H1 (cell line): Measurements from ENCODE around the gene NEB. TPM values are rescaled to one million over a fixed set of nuclear protein-coding genes. Genes with fewer than 3 reads are reported as not detected.

Experiments used
- CTCF ChIA-PET: fragments of 300-600 bp; sonication (Branson Sonifier 250); formaldehyde crosslinking; loops from one replicate; lab custom pipeline; 2021; ENCODE audit not compliant: partially characterized antibody; lab: Charles Lee
- POLR2A ChIA-PET: fragments of 300-600 bp; sonication (Branson Sonifier 250); formaldehyde crosslinking; loops from one replicate; lab custom pipeline; 2021; ENCODE audit warnings: inconsistent platforms; ENCODE audit not compliant: partially characterized antibody; lab: Charles Lee
- DNase-seq, 2 experiments: peaks; one replicate each; pipeline versions ENCODE4 v3.0.0 to v3.0.0-alpha.2; 2010 to 2022; ENCODE audit warnings: low spot score in 2 of 2, low read depth in 1 of 2, mixed read lengths in 1 of 2
- FAIRE-seq: peaks from 2 replicates; lab custom pipeline; 2011; peaks lifted over from hg19 to GRCh38; lab: Jason Lieb, UNC
- H2AFZ ChIP-seq: 2 replicates; pipeline ENCODE4 v1.8.1; 2012; ENCODE audit warnings: low read length, inconsistent platforms
- H2AK5ac ChIP-seq: 2 replicates; pipeline ENCODE4 v1.6.1; 2013; ENCODE audit warnings: low read depth, low read length
- H2BK120ac ChIP-seq: replicated peaks from 2 replicates; pipeline ENCODE3; 2013; ENCODE audit warnings: low read depth, low read length, inconsistent platforms
- H2BK12ac ChIP-seq: 2 replicates; pipeline ENCODE4 v1.6.1; 2013; ENCODE audit warnings: low read depth, low read length
- H2BK15ac ChIP-seq: 2 replicates; pipeline ENCODE4 v1.6.1; 2013; ENCODE audit warnings: low read length
- H2BK20ac ChIP-seq: 2 replicates; pipeline ENCODE4 v1.6.1; 2013; ENCODE audit warnings: low read length
- H2BK5ac ChIP-seq: 2 replicates; pipeline ENCODE4 v1.6.1; 2013; ENCODE audit warnings: low read depth, low read length
- H3K14ac ChIP-seq: 2 replicates; pipeline ENCODE4 v1.6.1; 2013; ENCODE audit warnings: inconsistent platforms; ENCODE audit not compliant: insufficient read length
- H3K18ac ChIP-seq: 2 replicates; pipeline ENCODE4 v1.6.1; 2013; ENCODE audit warnings: low read length; ENCODE audit errors: extremely low read depth
- H3K23ac ChIP-seq: 2 replicates; pipeline ENCODE4 v1.6.1; 2013; ENCODE audit warnings: inconsistent platforms; ENCODE audit not compliant: insufficient read length
- H3K23me2 ChIP-seq: 2 replicates; pipeline ENCODE4 v1.6.1; 2013; ENCODE audit warnings: low read depth, low read length
- H3K27ac ChIP-seq: 2 replicates; pipeline ENCODE4 v1.6.1; 2011; ENCODE audit warnings: low read depth, low read length, inconsistent platforms
- H3K27me3 ChIP-seq, 4 experiments: replicated peaks in 1 of 4; 1 replicate in 1 of 4; 2 replicates in 3 of 4; pipeline versions ENCODE4 v1.6.1 to v1.8.1; 2011 to 2013; ENCODE audit warnings: low read length in 3 of 4, mild to moderate bottlenecking in 3 of 4, inconsistent platforms in 2 of 4, mixed read lengths in 2 of 4, moderate library complexity in 1 of 4; ENCODE audit not compliant: control insufficient read depth in 3 of 4, insufficient read depth in 3 of 4; ENCODE audit errors: extremely low read depth in 1 of 4
- H3K36me3 ChIP-seq, 4 experiments: 2 replicates each; pipeline versions ENCODE4 v1.6.1 to v1.8.1; 2011 to 2013; ENCODE audit warnings: mild to moderate bottlenecking in 4 of 4, low read length in 3 of 4, moderate library complexity in 2 of 4, control low read depth in 1 of 4, inconsistent platforms in 1 of 4; ENCODE audit not compliant: insufficient read depth in 4 of 4, control insufficient read depth in 2 of 4
- H3K4ac ChIP-seq: replicated peaks from 2 replicates; pipeline ENCODE3; 2013; ENCODE audit warnings: low read length, low read depth, mixed read lengths, inconsistent platforms; ENCODE audit not compliant: insufficient read length
- H3K4me1 ChIP-seq, 4 experiments: replicated peaks in 1 of 4; 1 replicate in 1 of 4; 2 replicates in 3 of 4; pipeline versions ENCODE4 v1.6.1 to v1.8.1; 2011 to 2013; ENCODE audit warnings: low read length in 3 of 4, inconsistent platforms in 2 of 4, mixed read lengths in 1 of 4; ENCODE audit not compliant: insufficient read depth in 4 of 4, control insufficient read depth in 3 of 4
- H3K4me2 ChIP-seq, 2 experiments: 2 replicates each; pipeline versions ENCODE4 v1.6.1 to v1.8.1; 2011 to 2013; ENCODE audit warnings: low read depth in 2 of 2, low read length in 2 of 2, control low read depth in 1 of 2, inconsistent platforms in 1 of 2, mild to moderate bottlenecking in 1 of 2; ENCODE audit not compliant: insufficient read depth in 1 of 2
- H3K4me3 ChIP-seq, 4 experiments: fragments of 200-600, 300-600 bp in 1 of 4; sonication (generic), shearing (Covaris generic), sonication (Bioruptor Twin) in 1 of 4; 2 replicates each; pipeline versions ENCODE4 v1.5.1 to v1.8.1; 2011 to 2016; ENCODE audit warnings: low read length in 4 of 4, low read depth in 3 of 4, control low read depth in 2 of 4, inconsistent platforms in 2 of 4, mild to moderate bottlenecking in 2 of 4, mixed read lengths in 1 of 4, moderate library complexity in 1 of 4; ENCODE audit not compliant: insufficient read depth in 2 of 4; ENCODE audit errors: extremely low read depth in 1 of 4
- H3K56ac ChIP-seq: replicated peaks from 2 replicates; pipeline ENCODE3; 2013; ENCODE audit warnings: low read depth, mild to moderate bottlenecking, mixed read lengths, low read length, inconsistent platforms; ENCODE audit not compliant: insufficient read length
- H3K79me1 ChIP-seq: 2 replicates; pipeline ENCODE4 v1.6.1; 2013; ENCODE audit warnings: low read depth, low read length, control low read depth
- H3K79me2 ChIP-seq, 2 experiments: 2 replicates each; pipeline versions ENCODE4 v1.6.1 to v1.8.1; 2012 to 2013; ENCODE audit warnings: low read length in 2 of 2, mild to moderate bottlenecking in 2 of 2, inconsistent platforms in 1 of 2; ENCODE audit not compliant: insufficient read depth in 2 of 2, control insufficient read depth in 1 of 2
- H3K9ac ChIP-seq, 4 experiments: replicated peaks in 1 of 4; 1 replicate in 1 of 4; 2 replicates in 3 of 4; pipeline versions ENCODE4 v1.6.1 to v1.8.1; 2011 to 2013; ENCODE audit warnings: low read depth in 3 of 4, low read length in 3 of 4, control low read depth in 2 of 4, mild to moderate bottlenecking in 2 of 4, moderate library complexity in 2 of 4, inconsistent platforms in 1 of 4; ENCODE audit errors: extremely low read depth in 1 of 4
- H3K9me3 ChIP-seq, 2 experiments: 2 replicates each; pipeline versions ENCODE4 v1.6.1 to v1.8.1; 2012 to 2013; ENCODE audit warnings: mild to moderate bottlenecking in 2 of 2, moderate library complexity in 2 of 2, control low read depth in 1 of 2, inconsistent platforms in 1 of 2, low read depth in 1 of 2, low read length in 1 of 2, mixed read lengths in 1 of 2; ENCODE audit not compliant: insufficient read depth in 2 of 2
- H4K20me1 ChIP-seq, 2 experiments: replicated peaks in 1 of 2; 2 replicates each; pipeline versions ENCODE3 to v1.8.1; 2011 to 2013; ENCODE audit warnings: inconsistent platforms in 2 of 2, low read length in 2 of 2, mild to moderate bottlenecking in 1 of 2; ENCODE audit not compliant: insufficient read depth in 2 of 2, control insufficient read depth in 1 of 2
- H4K5ac ChIP-seq: 2 replicates; pipeline ENCODE4 v1.6.1; 2013; ENCODE audit warnings: low read length, low read depth, mixed read lengths, inconsistent platforms; ENCODE audit not compliant: insufficient read length
- H4K8ac ChIP-seq: 2 replicates; pipeline ENCODE4 v1.8.0; 2013; ENCODE audit warnings: mild to moderate bottlenecking, moderate library complexity, low read length, inconsistent platforms; ENCODE audit not compliant: insufficient read depth; ENCODE audit errors: extremely low read depth
- H4K91ac ChIP-seq: replicated peaks from 2 replicates; pipeline ENCODE3; 2013; ENCODE audit warnings: low read length, mixed read lengths, inconsistent platforms; ENCODE audit not compliant: insufficient read length
- ASH2L ChIP-seq: fragments of 200-600, 300-600 bp; sonication (generic); IDR thresholded peaks from one replicate; pipeline ENCODE4 v1.7.1; 2017; ENCODE audit warnings: low read length
- CBX8 ChIP-seq: fragments of 300-800, 300-1000 bp; sonication (generic); IDR thresholded peaks from 2 replicates; pipeline ENCODE4 v1.7.1; 2016; ENCODE audit warnings: low read depth, low read length, borderline replicate concordance
- NRF1 ChIP-seq: IDR thresholded peaks from 2 replicates; pipeline ENCODE4 v1.6.1; 2011; ENCODE audit warnings: mild to moderate bottlenecking, low read depth, low read length, improper control_type of control experiment
- SAP30 ChIP-seq: fragments of 300-600 bp; sonication (generic); IDR thresholded peaks from 2 replicates; pipeline ENCODE4 v1.7.1; 2012; ENCODE audit warnings: low read length, moderate library complexity, mild to moderate bottlenecking, inconsistent platforms; ENCODE audit not compliant: insufficient read depth, insufficient replicate concordance
- SIN3A ChIP-seq, 2 experiments: IDR thresholded peaks in 1 of 2; conservative IDR thresholded peaks in 1 of 2; 2 replicates each; pipeline ENCODE4 v1.6.1; 2011 to 2012; ENCODE audit warnings: low read length in 2 of 2, improper control_type of control experiment in 1 of 2, low read depth in 1 of 2, mild to moderate bottlenecking in 1 of 2
- TAF1 ChIP-seq: IDR thresholded peaks from 2 replicates; pipeline ENCODE4 v1.6.1; 2011; ENCODE audit warnings: mild to moderate bottlenecking, low read depth, low read length
- TAF7 ChIP-seq: optimal IDR thresholded peaks from 2 replicates; pipeline ENCODE3; 2011; ENCODE audit warnings: low read depth, mild to moderate bottlenecking, inconsistent platforms, low read length, moderate library complexity, borderline replicate concordance
- USF2 ChIP-seq: IDR thresholded peaks from 2 replicates; pipeline ENCODE4 v1.6.1; 2011; ENCODE audit warnings: low read length, improper control_type of control experiment
- WGBS, 2 experiments: shearing (Covaris generic) in 1 of 2; methylation state at CpG; one replicate each; pipeline versions ENCODE4 v1.1.6 to v1.1.7; 2013 to 2015; ENCODE audit warnings: low lambda C conversion rate in 2 of 2, mixed read lengths in 2 of 2, inconsistent platforms in 1 of 2, low coverage in 1 of 2, missing lambda C conversion rate in 1 of 2; ENCODE audit not compliant: insufficient replicate concordance in 2 of 2, insufficient coverage in 1 of 2, insufficient read length in 1 of 2; ENCODE audit errors: extremely low coverage in 1 of 2, missing lambda C conversion rate in 1 of 2; 5-methylcytosine and 5-hydroxymethylcytosine counted together
- polyA plus RNA-seq, 7 experiments: library from polyadenylated mRNA; depleted of rRNA in 3 of 7; stranded (reverse) in 5 of 7; unstranded in 2 of 7; fragments of >200 nt in 5 of 7; fragments of 200-250 nt in 2 of 7; gene quantifications; 1 replicate in 5 of 7; 2 replicates in 1 of 7; 4 replicates in 1 of 7; pipeline versions ENCODE4 v1.2.1 to v1.2.3, GENCODE V29; 2011 to 2013; ENCODE audit warnings: missing spikeins in 2 of 7, mixed read lengths in 2 of 7
- total RNA-seq: library from RNA; stranded (reverse); fragmentation: NEBNext Ultra II Directional; extraction: Animal tissue kit (Norgen Biotek cat#: 25700); gene quantifications from 2 replicates; pipeline ENCODE4 v1.2.1, GENCODE V29; 2021
- TF ChIP-seq, protein P1 (sequence below): IDR thresholded peaks from 2 replicates; pipeline ENCODE4 v1.6.1; 2012; ENCODE audit warnings: inconsistent platforms

Gene NEB
- total and polyA plus RNA-seq, 2 of the 8 experiments (the other 6 are each of a cell fraction or from before 2014, with no cell fraction given) = 1.4 to 2.5 TPM

- Histone ChIP-seq H3K4ac (no peak overlapping the region), H3K27me3 (no peaks in the 10 kb centered on the region), H3K4me2 (no peak overlapping the region), H3K4me1 (no peaks in the 10 kb centered on the region), H3K79me2 (no peaks in the 10 kb centered on the region), H2AK5ac (no peak overlapping the region), H3K56ac (no peak overlapping the region), H3K14ac (no peak overlapping the region), H2BK20ac (no peak overlapping the region), H2AFZ (no peak overlapping the region), H3K23me2 (no peaks in the 10 kb centered on the region), H3K79me1 (no peaks in the 10 kb centered on the region), H4K91ac (no peak overlapping the region), H3K18ac (no peak overlapping the region), H3K36me3 (no peaks in the 10 kb centered on the region), H3K23ac (no peak overlapping the region), H2BK15ac (no peak overlapping the region), H3K9ac (no peak overlapping the region), H3K27ac (no peak overlapping the region), H4K8ac (no peak overlapping the region), H4K5ac (no peak overlapping the region), H4K20me1 (no peaks in the 10 kb centered on the region), H3K4me3 (no peak overlapping the region), H2BK12ac (no peak overlapping the region), H2BK5ac (no peak overlapping the region), H2BK120ac (no peak overlapping the region), H3K9me3 (0 out of 4 replicates have a peak, but pooled peaks cover 0 to 4% of the 10 kb centered on the region in 2 experiments)
- ChIA-PET POLR2A (no interaction called here), CTCF (interaction anchor here (1.2 to 2.6 kb wide), 2 partner anchors 9 to 23 kb away, joined by 5 to 11 read pairs; no protein-coding TSS in a partner anchor)
- no peak for FAIRE-seq
- DNase-seq = no peak
- 97% methylated on average over 1 of the region's 1 CpG; no CpG with 5 or more reads in 1 of the 2 experiments for WGBS, 2 experiments
- TF ChIP-seq, protein P1, sequence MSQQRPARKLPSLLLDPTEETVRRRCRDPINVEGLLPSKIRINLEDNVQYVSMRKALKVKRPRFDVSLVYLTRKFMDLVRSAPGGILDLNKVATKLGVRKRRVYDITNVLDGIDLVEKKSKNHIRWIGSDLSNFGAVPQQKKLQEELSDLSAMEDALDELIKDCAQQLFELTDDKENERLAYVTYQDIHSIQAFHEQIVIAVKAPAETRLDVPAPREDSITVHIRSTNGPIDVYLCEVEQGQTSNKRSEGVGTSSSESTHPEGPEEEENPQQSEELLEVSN = no peak
- no peak for TF ChIP-seq TAF7
- TF ChIP-seq NRF1 = no peak
- no peak for TF ChIP-seq CBX8
- TF ChIP-seq SIN3A (conservative IDR thresholded peaks at IDR 0.05 in 1 of 2, IDR thresholded peaks at IDR 0.05 in 1 of 2; ENCODE audit: low read depth in 1 of 2, low read length in 2 of 2) = no peak
- no peak for TF ChIP-seq TAF1
- no peak for TF ChIP-seq SAP30
- TF ChIP-seq ASH2L = no peak
- no peak for TF ChIP-seq USF2
These were observed 84.9 kb downstream of the NEB start for GRCh38 chr2:151649400-151649799.
